Measurements from ENCODE around the gene NEO1. TPM values are rescaled to one million over a fixed set of nuclear protein-coding genes. Genes with fewer than 3 reads are reported as not detected.

The NEO1 gene
- total RNA-seq, 1 donor from 2014 or later, result 2.3 TPM

DNA sequence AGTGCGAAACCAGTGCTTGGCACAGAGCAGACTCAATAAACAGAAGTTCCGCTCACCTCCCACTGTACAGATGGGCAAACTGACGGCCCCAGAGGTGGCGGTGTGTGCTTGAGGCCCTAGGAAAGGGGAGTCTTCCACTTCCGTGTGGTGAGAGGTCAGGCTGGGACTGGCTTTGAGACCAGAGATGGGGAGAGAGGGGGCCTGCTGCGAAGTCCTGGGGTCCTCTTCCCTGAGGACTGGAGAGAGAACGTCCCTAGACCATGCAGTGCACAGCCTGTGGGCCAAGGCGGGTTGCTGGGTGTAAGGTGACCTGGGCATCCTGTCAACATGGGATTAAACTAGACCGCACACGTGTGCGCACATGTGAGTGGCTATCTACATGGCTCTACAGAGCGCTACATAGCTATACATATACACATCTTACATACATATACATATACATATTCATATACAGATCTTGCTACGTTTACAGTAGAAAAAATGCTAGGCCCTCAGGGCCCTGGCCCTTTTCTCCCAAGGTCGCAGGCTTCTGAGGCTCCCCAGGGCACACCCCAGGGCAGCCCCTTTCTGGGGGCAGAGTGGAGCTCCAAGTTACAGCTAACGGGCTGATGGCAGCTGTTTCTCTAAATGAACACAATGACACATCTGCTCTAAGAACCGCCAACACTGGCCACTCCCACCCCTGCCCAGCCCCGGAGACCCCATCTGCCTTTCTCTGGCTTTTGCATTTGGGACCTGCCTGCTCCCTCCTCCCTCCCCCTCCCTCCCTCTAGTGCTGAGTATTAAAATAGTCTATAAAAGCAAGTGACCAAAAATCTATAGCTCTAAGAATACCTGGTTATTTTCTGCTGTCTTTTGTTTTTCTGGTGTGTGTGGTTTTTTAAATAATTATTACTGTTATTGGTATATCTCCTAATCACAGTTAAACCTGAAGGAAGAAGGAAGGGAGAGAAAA lies 269.5 kb downstream of the NEO1 start:
- ChIA-PET CTCF (no interaction called here), POLR2A (no interaction called here)
- Mint-ChIP-seq H3K27me3 (no peaks in the 10 kb centered on the region), H3K9me3 (no peaks in the 10 kb centered on the region), H3K27ac (no peak overlapping the region), H3K36me3 (ENCODE audit: low read depth) (no peaks in the 10 kb centered on the region), H3K4me1 (peaks cover 23% of the 10 kb centered on the region), H3K4me3 (no peak overlapping the region)
- no peak for DNase-seq
- TF ChIP-seq CTCF (IDR thresholded peaks at IDR 0.05), result no peak
- intact Hi-C loops (cut with micrococcal nuclease), result no loop called here
- ATAC-seq (ENCODE audit: low read depth), result no peak

- intact Hi-C loops (cut with micrococcal nuclease), result no loop called here
- CTCF ChIA-PET, result no interaction called here
- no peaks in the 10 kb centered on the region for H3K27me3 Mint-ChIP-seq
- DNase-seq (no peak), ATAC-seq (ENCODE audit: low read depth) (no peak)
- H3K27ac Mint-ChIP-seq, result no peak overlapping the region
- TF ChIP-seq CTCF (IDR thresholded peaks at IDR 0.05), result no peak
- no peak overlapping the region for H3K4me3 Mint-ChIP-seq
- POLR2A ChIA-PET, result no interaction called here
- no peaks in the 10 kb centered on the region for H3K9me3 Mint-ChIP-seq
- H3K36me3 Mint-ChIP-seq (ENCODE audit: low read depth), result no peaks in the 10 kb centered on the region
- H3K4me1 Mint-ChIP-seq, result peaks cover 17% of the 10 kb centered on the region
These were observed 270.6 kb downstream of the NEO1 start for GRCh38 chr15:73322665-73323373.

DNA sequence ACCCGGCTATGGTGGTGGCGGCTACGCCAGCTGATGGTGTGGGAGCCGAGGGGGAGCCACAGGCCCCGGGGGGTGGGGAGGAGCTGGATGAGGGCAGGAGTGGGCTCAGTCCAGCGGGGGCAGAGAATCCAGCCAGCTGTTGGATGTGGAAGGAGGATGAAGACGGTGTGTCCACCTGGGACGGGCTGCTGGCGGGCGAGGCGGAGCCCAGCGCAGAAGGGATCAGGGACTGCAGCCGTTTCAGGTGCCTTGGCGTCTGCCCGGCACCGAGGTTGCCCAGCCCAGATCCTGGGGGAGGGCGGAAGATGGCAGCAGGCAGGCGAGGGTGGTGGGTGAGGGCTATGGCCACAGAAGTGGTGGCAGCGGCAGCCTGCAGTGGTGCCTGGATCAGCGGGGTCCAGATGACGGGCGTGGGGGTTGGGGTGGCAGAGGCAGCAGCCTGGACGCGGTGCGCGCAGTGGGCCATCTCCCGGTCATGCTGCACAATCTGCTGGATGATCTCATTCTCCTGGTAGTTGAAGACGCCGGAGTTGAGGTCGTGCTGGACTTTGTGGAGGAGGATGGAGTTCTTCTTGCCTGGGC lies 271.2 kb downstream of the NEO1 start:
- intact Hi-C loops (cut with micrococcal nuclease), result no loop called here
- ChIA-PET POLR2A (no interaction called here), CTCF (no interaction called here)
- DNase-seq (no peak), ATAC-seq (ENCODE audit: low read depth) (no peak)
- H3K9me3 Mint-ChIP-seq, result no peaks in the 10 kb centered on the region
- H3K4me3 Mint-ChIP-seq, result no peak overlapping the region
- no peak for TF ChIP-seq CTCF (IDR thresholded peaks at IDR 0.05)
- no peak overlapping the region for H3K27ac Mint-ChIP-seq
- no peaks in the 10 kb centered on the region for H3K36me3 Mint-ChIP-seq (ENCODE audit: low read depth)
- no peaks in the 10 kb centered on the region for H3K27me3 Mint-ChIP-seq
- H3K4me1 Mint-ChIP-seq, result peaks cover 10% of the 10 kb centered on the region

- Mint-ChIP-seq H3K36me3 (ENCODE audit: low read depth) (no peaks in the 10 kb centered on the region), H3K9me3 (no peaks in the 10 kb centered on the region), H3K27ac (no peak overlapping the region), H3K4me1 (peaks cover 9% of the 10 kb centered on the region), H3K27me3 (no peaks in the 10 kb centered on the region), H3K4me3 (no peak overlapping the region)
- no peak for TF ChIP-seq CTCF (IDR thresholded peaks at IDR 0.05)
- intact Hi-C loops (cut with micrococcal nuclease), result no loop called here
- ChIA-PET POLR2A (no interaction called here), CTCF (no interaction called here)
- no peak for ATAC-seq (ENCODE audit: low read depth)
- no peak for DNase-seq
These were observed 271.7 kb downstream of the NEO1 start for GRCh38 chr15:73323956-73324355.

Data from activated B cell treated with CpG ODN at 0.5 μM for 24 hours (primary cell).